HFF-Myc (cell line): ENCODE results near the gene PREX1.

ENCODE experiments used
- DNase-seq: peaks from one replicate; pipeline ENCODE4 v3.0.0-alpha.2; 2011; ENCODE audit warnings: low read depth; ENCODE audit errors: extremely low read depth
- H3K4me3 ChIP-seq: replicated peaks from 2 replicates; pipeline ENCODE4 v1.5.1; 2011; ENCODE audit warnings: low read depth, mild to moderate bottlenecking, control low read depth, low read length
- TF ChIP-seq, protein P1 (sequence below): IDR thresholded peaks from 2 replicates; pipeline ENCODE4 v1.5.1; 2012; ENCODE audit warnings: mild to moderate bottlenecking, low read depth, low read length, control low read depth; ENCODE audit errors: missing control alignments

PREX1 gene

DNA sequence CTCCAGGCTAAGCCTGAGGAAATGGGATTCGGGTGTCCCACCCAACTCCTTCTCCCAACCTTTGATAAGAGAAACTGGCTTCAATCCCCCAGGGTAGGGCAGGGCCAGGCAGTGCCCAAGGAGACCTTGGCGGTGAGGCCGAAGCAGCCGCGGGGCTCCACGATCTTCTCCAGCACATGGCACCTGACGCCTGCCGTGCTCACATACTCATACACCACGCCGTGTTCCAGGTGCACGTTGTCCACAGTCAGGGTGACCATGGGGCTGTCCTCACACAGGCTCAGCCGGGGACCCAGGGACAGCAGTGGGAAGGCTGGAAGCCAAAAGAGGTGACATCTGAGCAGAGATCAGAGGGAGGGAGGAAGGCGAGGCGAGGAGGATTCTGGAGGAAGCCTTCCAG lies 176.5 kb downstream of the PREX1 start:
- TF ChIP-seq, protein P1, sequence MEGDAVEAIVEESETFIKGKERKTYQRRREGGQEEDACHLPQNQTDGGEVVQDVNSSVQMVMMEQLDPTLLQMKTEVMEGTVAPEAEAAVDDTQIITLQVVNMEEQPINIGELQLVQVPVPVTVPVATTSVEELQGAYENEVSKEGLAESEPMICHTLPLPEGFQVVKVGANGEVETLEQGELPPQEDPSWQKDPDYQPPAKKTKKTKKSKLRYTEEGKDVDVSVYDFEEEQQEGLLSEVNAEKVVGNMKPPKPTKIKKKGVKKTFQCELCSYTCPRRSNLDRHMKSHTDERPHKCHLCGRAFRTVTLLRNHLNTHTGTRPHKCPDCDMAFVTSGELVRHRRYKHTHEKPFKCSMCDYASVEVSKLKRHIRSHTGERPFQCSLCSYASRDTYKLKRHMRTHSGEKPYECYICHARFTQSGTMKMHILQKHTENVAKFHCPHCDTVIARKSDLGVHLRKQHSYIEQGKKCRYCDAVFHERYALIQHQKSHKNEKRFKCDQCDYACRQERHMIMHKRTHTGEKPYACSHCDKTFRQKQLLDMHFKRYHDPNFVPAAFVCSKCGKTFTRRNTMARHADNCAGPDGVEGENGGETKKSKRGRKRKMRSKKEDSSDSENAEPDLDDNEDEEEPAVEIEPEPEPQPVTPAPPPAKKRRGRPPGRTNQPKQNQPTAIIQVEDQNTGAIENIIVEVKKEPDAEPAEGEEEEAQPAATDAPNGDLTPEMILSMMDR: no peak
- no peak for DNase-seq
- H3K4me3 ChIP-seq: no peak overlapping the region

GRCh38 chr20:48649868-48650267 lies 177.9 kb downstream of the PREX1 start:
- no peak for DNase-seq
- no peak overlapping the region for H3K4me3 ChIP-seq
- TF ChIP-seq, protein P1: no peak

GRCh38 chr20:48649104-48649626 lies 178.6 kb downstream of the PREX1 start:
- no peak overlapping the region for H3K4me3 ChIP-seq
- DNase-seq: no peak
- TF ChIP-seq, protein P1: no peak

DNA sequence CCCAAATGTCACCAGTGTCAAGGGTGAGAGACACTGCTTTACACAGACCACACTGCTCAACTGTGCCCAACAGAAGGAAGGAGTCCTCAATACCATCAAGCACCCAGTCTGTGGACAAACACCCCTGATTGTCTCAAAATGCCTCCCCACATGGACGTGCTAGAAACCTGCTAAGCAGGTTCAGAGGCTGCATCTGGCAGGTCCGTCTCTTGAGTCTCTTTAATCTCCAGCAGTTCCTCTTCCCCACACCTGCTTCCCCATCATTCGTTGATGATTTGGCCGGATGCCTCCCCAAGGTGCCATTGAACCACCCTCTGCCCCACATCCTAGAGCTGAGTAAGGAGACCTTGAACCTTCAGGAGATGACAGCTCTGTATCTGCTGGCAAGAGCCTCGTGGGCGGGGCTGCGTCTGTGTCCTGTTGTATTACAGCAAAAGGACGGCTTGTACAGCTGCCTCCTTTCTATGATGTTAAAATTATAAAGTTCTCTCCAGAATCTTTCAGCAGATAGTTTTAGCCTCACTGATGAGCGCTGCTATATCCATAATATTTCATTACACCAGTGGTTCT lies 179.2 kb downstream of the PREX1 start:
- no peak for DNase-seq

DNA sequence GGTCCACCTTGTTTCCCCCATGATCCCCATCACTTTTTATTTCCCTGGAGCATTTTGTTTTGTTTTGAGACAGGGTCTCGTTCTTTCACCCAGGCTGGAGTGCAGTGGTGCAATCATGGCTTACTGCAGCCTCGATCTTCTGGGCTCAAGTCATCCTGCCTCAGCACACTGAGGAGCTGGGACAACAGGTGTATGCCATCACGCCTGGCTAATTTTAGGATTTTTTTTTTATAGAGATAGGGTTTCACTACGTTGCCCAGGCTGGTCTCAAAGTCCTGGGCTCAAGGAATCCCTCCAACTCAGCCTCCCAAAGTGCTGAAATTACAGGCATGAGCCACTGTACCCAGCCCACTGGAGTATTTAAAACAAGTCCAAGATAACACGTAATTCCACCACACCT lies 179.9 kb downstream of the PREX1 start:
- no peak for DNase-seq
- H3K4me3 ChIP-seq: no peak overlapping the region
- TF ChIP-seq, protein P1: no peak

More for the DNA sequence above, 179.2 kb downstream of the PREX1 start:
- H3K4me3 ChIP-seq: no peak overlapping the region
- TF ChIP-seq, protein P1: no peak

GRCh38 chr20:48645666-48646065 lies 182.1 kb downstream of the PREX1 start:
- no peak for DNase-seq
- no peak overlapping the region for H3K4me3 ChIP-seq
- TF ChIP-seq, protein P1: no peak
